CD4-positive, alpha-beta T cell treated with Interferon gamma for 1 hour (primary cell): ENCODE data around the gene DPRX.
"Not testable (repeated sequence)": the region's sequence is repeated elsewhere in the genome, so short reads cannot be mapped to it uniquely, and the experiment has no call there.

ENCODE experiments used
- DNase-seq: peaks from one replicate; pipeline ENCODE4 v3.0.0-alpha.2; 2020

Gene DPRX

GRCh38 chr19:53647350-53647749, 15.6 kb downstream of the DPRX start:
- no peak for DNase-seq

- DNase-seq = no peak
Observed at GRCh38 chr19:53647792-53648191, 16.0 kb downstream of the DPRX start.

- no peak for DNase-seq
Observed at GRCh38 chr19:53649746-53650593, 18.2 kb downstream of the DPRX start.

- no peak for DNase-seq
Observed at GRCh38 chr19:53652476-53652875, 20.7 kb downstream of the DPRX start.

GRCh38 chr19:53655042-53655665, 23.4 kb downstream of the DPRX start:
- no peak for DNase-seq

GRCh38 chr19:53657330-53657729, 25.5 kb downstream of the DPRX start:
- DNase-seq = no peak

- DNase-seq = no peak
Observed at GRCh38 chr19:53657778-53658177, 26.0 kb downstream of the DPRX start.

- no peak for DNase-seq
Observed at GRCh38 chr19:53659292-53659691, 27.5 kb downstream of the DPRX start.

GRCh38 chr19:53660584-53660983, 28.8 kb downstream of the DPRX start:
- DNase-seq = no peak

- no peak for DNase-seq
Observed at GRCh38 chr19:53662209-53662608, 30.4 kb downstream of the DPRX start.

- DNase-seq = no peak
Observed at GRCh38 chr19:53664152-53664551, 32.4 kb downstream of the DPRX start.

GRCh38 chr19:53664760-53665159, 33.0 kb downstream of the DPRX start:
- DNase-seq = no peak

- DNase-seq = not testable (repeated sequence)
Observed at GRCh38 chr19:53666331-53666730, 34.5 kb downstream of the DPRX start.

GRCh38 chr19:53668804-53669203, 37.0 kb downstream of the DPRX start:
- DNase-seq = not testable (repeated sequence)

GRCh38 chr19:53670345-53670744, 38.5 kb downstream of the DPRX start:
- no peak for DNase-seq

GRCh38 chr19:53671663-53672062, 39.9 kb downstream of the DPRX start:
- no peak for DNase-seq
